ENCODE measurements around the gene NMNAT2.

DNA sequence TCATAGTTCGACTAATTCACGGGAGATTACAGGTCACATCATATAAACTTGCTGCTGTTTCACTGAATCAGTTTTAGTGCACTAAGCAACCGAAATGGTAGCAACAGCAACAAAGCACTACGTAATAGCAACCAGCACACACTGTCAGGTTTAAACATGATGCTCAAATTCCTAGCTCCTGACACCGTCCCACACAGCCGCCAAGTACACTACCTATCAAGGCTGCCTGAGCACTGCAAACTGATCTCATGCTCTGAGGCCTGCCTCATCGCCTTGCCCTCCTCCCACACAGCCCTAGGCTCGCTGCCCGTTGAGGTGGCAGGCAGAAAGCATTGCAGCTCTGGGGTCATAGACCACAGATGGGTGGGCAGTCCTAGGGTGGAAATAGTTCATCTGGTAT, 219.7 kb downstream of the NMNAT2 start:
- no peak for TF ChIP-seq POLR2A (IDR thresholded peaks at IDR 0.05)
- TF ChIP-seq, protein P1, sequence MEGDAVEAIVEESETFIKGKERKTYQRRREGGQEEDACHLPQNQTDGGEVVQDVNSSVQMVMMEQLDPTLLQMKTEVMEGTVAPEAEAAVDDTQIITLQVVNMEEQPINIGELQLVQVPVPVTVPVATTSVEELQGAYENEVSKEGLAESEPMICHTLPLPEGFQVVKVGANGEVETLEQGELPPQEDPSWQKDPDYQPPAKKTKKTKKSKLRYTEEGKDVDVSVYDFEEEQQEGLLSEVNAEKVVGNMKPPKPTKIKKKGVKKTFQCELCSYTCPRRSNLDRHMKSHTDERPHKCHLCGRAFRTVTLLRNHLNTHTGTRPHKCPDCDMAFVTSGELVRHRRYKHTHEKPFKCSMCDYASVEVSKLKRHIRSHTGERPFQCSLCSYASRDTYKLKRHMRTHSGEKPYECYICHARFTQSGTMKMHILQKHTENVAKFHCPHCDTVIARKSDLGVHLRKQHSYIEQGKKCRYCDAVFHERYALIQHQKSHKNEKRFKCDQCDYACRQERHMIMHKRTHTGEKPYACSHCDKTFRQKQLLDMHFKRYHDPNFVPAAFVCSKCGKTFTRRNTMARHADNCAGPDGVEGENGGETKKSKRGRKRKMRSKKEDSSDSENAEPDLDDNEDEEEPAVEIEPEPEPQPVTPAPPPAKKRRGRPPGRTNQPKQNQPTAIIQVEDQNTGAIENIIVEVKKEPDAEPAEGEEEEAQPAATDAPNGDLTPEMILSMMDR (IDR thresholded peaks at IDR 0.05) = no peak

All from testis (tissue), 2 donors.